ENCODE measurements around the gene PPA2.

Gene PPA2

DNA sequence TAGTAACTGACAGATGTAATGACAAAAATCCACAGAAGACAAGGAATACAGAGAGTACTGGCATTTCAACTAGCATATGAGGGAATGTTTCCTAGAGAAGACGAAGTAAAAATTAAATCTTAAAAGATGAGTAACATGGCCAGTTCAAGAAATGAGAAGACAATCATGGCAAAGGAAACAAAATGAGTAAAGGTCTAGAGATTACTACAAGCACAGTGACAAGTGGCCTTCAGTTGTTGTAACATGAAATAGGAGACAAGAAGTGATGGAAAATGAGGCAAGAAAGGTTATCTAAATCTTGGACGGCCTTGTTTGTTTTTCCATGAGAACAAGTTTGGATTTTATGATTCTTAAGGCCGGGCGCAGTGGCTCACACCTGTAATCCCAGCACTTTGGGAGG is 81.0 kb downstream of the PPA2 start:
- ChIA-PET POLR2A (no interaction called here), CTCF (no interaction called here)
- H3K4me1 ChIP-seq (ENCODE audit: control insufficient read depth, insufficient read depth, low read length): no peaks in the 10 kb centered on the region
- H3K36me3 ChIP-seq (ENCODE audit: control insufficient read depth in 2 of 2, insufficient read depth in 1 of 2, low read length in 2 of 2): no peaks in the 10 kb centered on the region; a peak in 1 of 3 replicates
- no peak overlapping the region for H3K27ac ChIP-seq (ENCODE audit: extremely low read depth, low read depth, low read length)
- no peak overlapping the region for H3K4me3 ChIP-seq (ENCODE audit: low read depth, low read length)
- no peaks in the 10 kb centered on the region for H3K9me3 ChIP-seq (ENCODE audit: control insufficient read depth, insufficient read depth, low read depth, low read length)
- TF ChIP-seq PRDM10 (tag by site-specific recombination; IDR thresholded peaks at IDR 0.05) (no peak), EGR2 (tag by site-specific recombination; IDR thresholded peaks at IDR 0.05; ENCODE audit: low read depth) (no peak), PRDM6 (tag by site-specific recombination; IDR thresholded peaks at IDR 0.05) (no peak), MEIS1 (CRISPR knock-in tag; IDR thresholded peaks at IDR 0.05; ENCODE audit: borderline replicate concordance) (no peak), CTCF (tag by site-specific recombination; IDR thresholded peaks at IDR 0.05) (no peak), ZNF366 (tag by site-specific recombination; conservative IDR thresholded peaks at IDR 0.05) (no peak), ZNF132 (tag by site-specific recombination; IDR thresholded peaks at IDR 0.05; ENCODE audit: borderline replicate concordance) (no peak), ZNF175 (tag by site-specific recombination; IDR thresholded peaks at IDR 0.05) (no peak), ZNF624 (tag by site-specific recombination; IDR thresholded peaks at IDR 0.05) (no peak), ZBTB49 (tag by site-specific recombination; IDR thresholded peaks at IDR 0.05; ENCODE audit: low read depth) (no peak), SP7 (tag by site-specific recombination; IDR thresholded peaks at IDR 0.05) (no peak), ZNF423 (tag by site-specific recombination; IDR thresholded peaks at IDR 0.05) (no peak), GLIS2 (tag by site-specific recombination; IDR thresholded peaks at IDR 0.05) (no peak), AEBP2 (tag by site-specific recombination; IDR thresholded peaks at IDR 0.05; ENCODE audit: borderline replicate concordance) (no peak), KLF1 (tag by site-specific recombination; IDR thresholded peaks at IDR 0.05) (no peak), IKZF3 (tag by site-specific recombination; IDR thresholded peaks at IDR 0.05) (no peak), ZNF530 (tag by site-specific recombination; IDR thresholded peaks at IDR 0.05; ENCODE audit: low read depth) (no peak)
- TF ChIP-seq, protein P1, sequence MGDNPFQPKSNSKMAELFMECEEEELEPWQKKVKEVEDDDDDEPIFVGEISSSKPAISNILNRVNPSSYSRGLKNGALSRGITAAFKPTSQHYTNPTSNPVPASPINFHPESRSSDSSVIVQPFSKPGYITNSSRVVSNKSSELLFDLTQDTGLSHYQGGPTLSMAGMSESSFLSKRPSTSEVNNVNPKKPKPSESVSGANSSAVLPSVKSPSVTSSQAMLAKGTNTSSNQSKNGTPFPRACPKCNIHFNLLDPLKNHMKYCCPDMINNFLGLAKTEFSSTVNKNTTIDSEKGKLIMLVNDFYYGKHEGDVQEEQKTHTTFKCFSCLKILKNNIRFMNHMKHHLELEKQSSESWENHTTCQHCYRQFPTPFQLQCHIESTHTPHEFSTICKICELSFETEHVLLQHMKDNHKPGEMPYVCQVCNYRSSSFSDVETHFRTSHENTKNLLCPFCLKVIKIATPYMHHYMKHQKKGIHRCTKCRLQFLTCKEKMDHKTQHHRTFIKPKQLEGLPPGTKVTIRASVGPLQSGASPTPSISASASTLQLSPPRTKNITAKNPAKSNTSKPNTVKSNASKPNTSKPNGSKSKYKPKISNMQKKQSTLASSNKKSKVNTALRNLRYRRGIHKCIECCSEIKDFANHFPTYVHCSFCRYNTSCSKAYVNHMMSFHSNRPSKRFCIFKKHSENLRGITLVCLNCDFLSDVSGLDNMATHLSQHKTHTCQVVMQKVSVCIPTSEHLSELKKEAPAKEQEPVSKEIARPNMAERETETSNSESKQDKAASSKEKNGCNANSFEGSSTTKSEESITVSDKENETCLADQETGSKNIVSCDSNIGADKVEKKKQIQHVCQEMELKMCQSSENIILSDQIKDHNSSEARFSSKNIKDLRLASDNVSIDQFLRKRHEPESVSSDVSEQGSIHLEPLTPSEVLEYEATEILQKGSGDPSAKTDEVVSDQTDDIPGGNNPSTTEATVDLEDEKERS (tag by site-specific recombination; IDR thresholded peaks at IDR 0.05): no peak
